NT2/D1 (cell line): ENCODE data around the gene HYAL4.

Experiments used
- SUZ12 ChIP-seq: IDR thresholded peaks from 2 replicates; pipeline ENCODE4 v1.6.1; 2011; ENCODE audit not compliant: insufficient read length, insufficient read depth; ENCODE audit errors: extremely low read depth
- YY1 ChIP-seq: IDR thresholded peaks from 2 replicates; pipeline ENCODE4 v1.6.1; 2011; ENCODE audit not compliant: insufficient read length, insufficient read depth
- ZNF274 ChIP-seq: IDR thresholded peaks from 2 replicates; pipeline ENCODE4 v1.6.1; 2011; ENCODE audit warnings: mild to moderate bottlenecking, low read depth, low read length

DNA sequence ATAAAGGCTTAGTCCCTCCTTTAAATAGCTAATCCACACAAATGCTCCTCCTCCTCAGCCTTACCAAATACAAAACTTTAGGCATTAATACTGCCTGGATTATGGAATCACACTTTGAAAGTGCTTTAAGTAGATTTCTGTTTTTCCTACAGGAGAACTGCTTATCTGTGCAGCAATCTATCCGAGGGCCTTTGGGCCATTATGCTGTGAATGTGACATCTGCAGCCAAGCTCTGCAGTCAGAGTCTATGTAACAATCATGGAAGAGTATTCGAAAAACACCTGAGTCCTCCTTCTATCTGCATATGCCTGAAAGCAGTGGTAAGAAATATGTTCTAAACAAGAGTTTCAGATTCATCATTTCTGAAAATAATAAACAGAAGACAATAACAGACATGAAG is 16.2 kb upstream of the HYAL4 start:
- no peak for TF ChIP-seq ZNF274
- TF ChIP-seq SUZ12, result no peak
- TF ChIP-seq YY1, result no peak
